ENCODE measurements around the gene CCDC83. TPM values are rescaled to one million over a fixed set of nuclear protein-coding genes. Genes with fewer than 3 reads are reported as not detected.

CCDC83 gene
- total and polyA plus RNA-seq, 2 experiments from 2014 or later = not detected

DNA sequence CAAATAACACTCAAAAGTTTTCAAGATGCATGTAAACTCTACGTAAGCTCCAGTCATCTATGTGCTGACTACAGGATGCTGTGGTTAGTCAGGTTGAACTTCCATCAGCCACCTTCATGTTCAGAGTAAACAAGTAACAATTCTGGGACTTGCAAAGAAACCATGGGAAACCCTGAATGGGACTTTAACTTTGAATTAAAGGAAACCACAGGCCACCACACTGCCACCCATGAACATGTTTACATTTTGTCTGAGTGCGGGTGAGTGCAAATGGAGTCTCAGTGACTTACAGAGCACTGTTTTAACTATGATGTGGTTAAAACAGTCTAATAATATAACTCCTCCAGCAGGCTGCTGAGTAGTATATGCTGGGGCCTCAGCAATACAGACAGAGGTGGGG, 31.4 kb upstream of the CCDC83 start (continued):
- TF ChIP-seq, protein P1, sequence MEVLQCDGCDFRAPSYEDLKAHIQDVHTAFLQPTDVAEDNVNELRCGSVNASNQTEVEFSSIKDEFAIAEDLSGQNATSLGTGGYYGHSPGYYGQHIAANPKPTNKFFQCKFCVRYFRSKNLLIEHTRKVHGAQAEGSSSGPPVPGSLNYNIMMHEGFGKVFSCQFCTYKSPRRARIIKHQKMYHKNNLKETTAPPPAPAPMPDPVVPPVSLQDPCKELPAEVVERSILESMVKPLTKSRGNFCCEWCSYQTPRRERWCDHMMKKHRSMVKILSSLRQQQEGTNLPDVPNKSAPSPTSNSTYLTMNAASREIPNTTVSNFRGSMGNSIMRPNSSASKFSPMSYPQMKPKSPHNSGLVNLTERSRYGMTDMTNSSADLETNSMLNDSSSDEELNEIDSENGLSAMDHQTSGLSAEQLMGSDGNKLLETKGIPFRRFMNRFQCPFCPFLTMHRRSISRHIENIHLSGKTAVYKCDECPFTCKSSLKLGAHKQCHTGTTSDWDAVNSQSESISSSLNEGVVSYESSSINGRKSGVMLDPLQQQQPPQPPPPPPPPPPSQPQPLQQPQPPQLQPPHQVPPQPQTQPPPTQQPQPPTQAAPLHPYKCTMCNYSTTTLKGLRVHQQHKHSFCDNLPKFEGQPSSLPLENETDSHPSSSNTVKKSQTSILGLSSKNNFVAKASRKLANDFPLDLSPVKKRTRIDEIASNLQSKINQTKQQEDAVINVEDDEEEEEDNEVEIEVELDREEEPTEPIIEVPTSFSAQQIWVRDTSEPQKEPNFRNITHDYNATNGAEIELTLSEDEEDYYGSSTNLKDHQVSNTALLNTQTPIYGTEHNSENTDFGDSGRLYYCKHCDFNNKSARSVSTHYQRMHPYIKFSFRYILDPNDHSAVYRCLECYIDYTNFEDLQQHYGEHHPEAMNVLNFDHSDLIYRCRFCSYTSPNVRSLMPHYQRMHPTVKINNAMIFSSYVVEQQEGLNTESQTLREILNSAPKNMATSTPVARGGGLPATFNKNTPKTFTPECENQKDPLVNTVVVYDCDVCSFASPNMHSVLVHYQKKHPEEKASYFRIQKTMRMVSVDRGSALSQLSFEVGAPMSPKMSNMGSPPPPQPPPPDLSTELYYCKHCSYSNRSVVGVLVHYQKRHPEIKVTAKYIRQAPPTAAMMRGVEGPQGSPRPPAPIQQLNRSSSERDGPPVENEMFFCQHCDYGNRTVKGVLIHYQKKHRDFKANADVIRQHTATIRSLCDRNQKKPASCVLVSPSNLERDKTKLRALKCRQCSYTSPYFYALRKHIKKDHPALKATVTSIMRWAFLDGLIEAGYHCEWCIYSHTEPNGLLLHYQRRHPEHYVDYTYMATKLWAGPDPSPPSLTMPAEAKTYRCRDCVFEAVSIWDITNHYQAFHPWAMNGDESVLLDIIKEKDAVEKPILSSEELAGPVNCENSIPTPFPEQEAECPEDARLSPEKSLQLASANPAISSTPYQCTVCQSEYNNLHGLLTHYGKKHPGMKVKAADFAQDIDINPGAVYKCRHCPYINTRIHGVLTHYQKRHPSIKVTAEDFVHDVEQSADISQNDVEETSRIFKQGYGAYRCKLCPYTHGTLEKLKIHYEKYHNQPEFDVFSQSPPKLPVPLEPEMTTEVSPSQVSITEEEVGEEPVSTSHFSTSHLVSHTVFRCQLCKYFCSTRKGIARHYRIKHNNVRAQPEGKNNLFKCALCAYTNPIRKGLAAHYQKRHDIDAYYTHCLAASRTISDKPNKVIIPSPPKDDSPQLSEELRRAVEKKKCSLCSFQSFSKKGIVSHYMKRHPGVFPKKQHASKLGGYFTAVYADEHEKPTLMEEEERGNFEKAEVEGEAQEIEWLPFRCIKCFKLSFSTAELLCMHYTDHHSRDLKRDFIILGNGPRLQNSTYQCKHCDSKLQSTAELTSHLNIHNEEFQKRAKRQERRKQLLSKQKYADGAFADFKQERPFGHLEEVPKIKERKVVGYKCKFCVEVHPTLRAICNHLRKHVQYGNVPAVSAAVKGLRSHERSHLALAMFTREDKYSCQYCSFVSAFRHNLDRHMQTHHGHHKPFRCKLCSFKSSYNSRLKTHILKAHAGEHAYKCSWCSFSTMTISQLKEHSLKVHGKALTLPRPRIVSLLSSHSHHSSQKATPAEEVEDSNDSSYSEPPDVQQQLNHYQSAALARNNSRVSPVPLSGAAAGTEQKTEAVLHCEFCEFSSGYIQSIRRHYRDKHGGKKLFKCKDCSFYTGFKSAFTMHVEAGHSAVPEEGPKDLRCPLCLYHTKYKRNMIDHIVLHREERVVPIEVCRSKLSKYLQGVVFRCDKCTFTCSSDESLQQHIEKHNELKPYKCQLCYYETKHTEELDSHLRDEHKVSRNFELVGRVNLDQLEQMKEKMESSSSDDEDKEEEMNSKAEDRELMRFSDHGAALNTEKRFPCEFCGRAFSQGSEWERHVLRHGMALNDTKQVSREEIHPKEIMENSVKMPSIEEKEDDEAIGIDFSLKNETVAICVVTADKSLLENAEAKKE (CRISPR knock-in tag; IDR thresholded peaks at IDR 0.05) = no peak
- TF ChIP-seq CREB1 (CRISPR knock-in tag; IDR thresholded peaks at IDR 0.05; ENCODE audit: low read depth) (no peak), STAT1 (IDR thresholded peaks at IDR 0.05; ENCODE audit: unreplicated experiment) (no peak), EZH2 (IDR thresholded peaks at IDR 0.05; ENCODE audit: low read depth, unreplicated experiment) (no peak)

DNA sequence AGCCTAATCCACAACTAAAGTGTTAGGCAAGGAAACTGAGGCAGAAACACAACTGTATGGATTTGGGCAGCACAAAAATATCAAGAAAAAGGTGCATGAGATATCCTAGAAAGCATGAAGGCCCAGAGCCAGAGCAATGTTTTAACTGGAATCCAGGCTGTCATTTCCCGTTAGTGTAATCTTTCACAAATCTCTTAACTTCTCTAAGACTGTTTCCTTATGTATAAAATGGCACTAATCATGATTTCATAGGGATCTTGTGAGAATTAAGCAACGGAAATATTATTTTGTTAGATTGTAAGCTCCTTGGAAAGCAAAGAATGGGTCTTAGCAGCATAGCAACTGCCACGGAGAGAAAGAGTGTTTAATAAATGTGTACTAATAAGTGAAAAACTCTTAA, 29.6 kb upstream of the CCDC83 start:
- Histone ChIP-seq H2AFZ (no peak overlapping the region), H3K4me3 (no peak overlapping the region), H3K79me2 (replicated peaks; ENCODE audit: insufficient read depth) (no peaks in the 10 kb centered on the region), H3F3A (replicated peaks; ENCODE audit: low read depth) (no peaks in the 10 kb centered on the region), H3K27ac (ENCODE audit: low read depth) (no peak overlapping the region), H3K27me3 (ENCODE audit: insufficient read depth) (no peaks in the 10 kb centered on the region), H3K4me2 (no peak overlapping the region), H4K20me1 (replicated peaks; ENCODE audit: insufficient read depth) (no peaks in the 10 kb centered on the region), H3K36me3 (ENCODE audit: insufficient read depth) (no peaks in the 10 kb centered on the region), H3K9me2 (ENCODE audit: insufficient read depth) (0 out of 2 replicates have a peak, but pooled peaks cover 5% of the 10 kb centered on the region), H3K4me1 (ENCODE audit: insufficient read depth) (no peaks in the 10 kb centered on the region)
- no peak for DNase-seq (ENCODE audit: low spot score)
- no peaks in the 10 kb centered on the region for H3K27me3 Mint-ChIP-seq (ENCODE audit: insufficient read depth, low read depth, poor library complexity)
- no peaks in the 10 kb centered on the region for H3K36me3 Mint-ChIP-seq (ENCODE audit: low read depth)
- no peak for ATAC-seq
- H3K4me1 Mint-ChIP-seq = peaks cover 1% of the 10 kb centered on the region; the same call in 2 of the 3 replicates
- H3K27ac Mint-ChIP-seq = no peak overlapping the region
- H3K4me3 Mint-ChIP-seq = no peak overlapping the region
- H3K9me3 Mint-ChIP-seq = no peaks in the 10 kb centered on the region
- TF ChIP-seq, protein P2, sequence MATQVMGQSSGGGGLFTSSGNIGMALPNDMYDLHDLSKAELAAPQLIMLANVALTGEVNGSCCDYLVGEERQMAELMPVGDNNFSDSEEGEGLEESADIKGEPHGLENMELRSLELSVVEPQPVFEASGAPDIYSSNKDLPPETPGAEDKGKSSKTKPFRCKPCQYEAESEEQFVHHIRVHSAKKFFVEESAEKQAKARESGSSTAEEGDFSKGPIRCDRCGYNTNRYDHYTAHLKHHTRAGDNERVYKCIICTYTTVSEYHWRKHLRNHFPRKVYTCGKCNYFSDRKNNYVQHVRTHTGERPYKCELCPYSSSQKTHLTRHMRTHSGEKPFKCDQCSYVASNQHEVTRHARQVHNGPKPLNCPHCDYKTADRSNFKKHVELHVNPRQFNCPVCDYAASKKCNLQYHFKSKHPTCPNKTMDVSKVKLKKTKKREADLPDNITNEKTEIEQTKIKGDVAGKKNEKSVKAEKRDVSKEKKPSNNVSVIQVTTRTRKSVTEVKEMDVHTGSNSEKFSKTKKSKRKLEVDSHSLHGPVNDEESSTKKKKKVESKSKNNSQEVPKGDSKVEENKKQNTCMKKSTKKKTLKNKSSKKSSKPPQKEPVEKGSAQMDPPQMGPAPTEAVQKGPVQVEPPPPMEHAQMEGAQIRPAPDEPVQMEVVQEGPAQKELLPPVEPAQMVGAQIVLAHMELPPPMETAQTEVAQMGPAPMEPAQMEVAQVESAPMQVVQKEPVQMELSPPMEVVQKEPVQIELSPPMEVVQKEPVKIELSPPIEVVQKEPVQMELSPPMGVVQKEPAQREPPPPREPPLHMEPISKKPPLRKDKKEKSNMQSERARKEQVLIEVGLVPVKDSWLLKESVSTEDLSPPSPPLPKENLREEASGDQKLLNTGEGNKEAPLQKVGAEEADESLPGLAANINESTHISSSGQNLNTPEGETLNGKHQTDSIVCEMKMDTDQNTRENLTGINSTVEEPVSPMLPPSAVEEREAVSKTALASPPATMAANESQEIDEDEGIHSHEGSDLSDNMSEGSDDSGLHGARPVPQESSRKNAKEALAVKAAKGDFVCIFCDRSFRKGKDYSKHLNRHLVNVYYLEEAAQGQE (IDR thresholded peaks at IDR 0.05; ENCODE audit: unreplicated experiment) = no peak
- TF ChIP-seq EZH2 (IDR thresholded peaks at IDR 0.05; ENCODE audit: low read depth, unreplicated experiment) (no peak), CREB1 (CRISPR knock-in tag; IDR thresholded peaks at IDR 0.05; ENCODE audit: low read depth) (no peak), EZH2phosphoT487 (IDR thresholded peaks at IDR 0.05; ENCODE audit: unreplicated experiment) (no peak), ZNF331 (CRISPR knock-in tag; IDR thresholded peaks at IDR 0.05; ENCODE audit: low read depth) (no peak), JUNB (IDR thresholded peaks at IDR 0.05; ENCODE audit: unreplicated experiment) (no peak), STAT1 (IDR thresholded peaks at IDR 0.05; ENCODE audit: unreplicated experiment) (no peak), POLR2AphosphoS5 (IDR thresholded peaks at IDR 0.05; ENCODE audit: low read depth) (no peak), ZNF114 (CRISPR knock-in tag; IDR thresholded peaks at IDR 0.05) (no peak), NANOG (IDR thresholded peaks at IDR 0.05; ENCODE audit: borderline replicate concordance) (no peak)
- TF ChIP-seq, protein P3, sequence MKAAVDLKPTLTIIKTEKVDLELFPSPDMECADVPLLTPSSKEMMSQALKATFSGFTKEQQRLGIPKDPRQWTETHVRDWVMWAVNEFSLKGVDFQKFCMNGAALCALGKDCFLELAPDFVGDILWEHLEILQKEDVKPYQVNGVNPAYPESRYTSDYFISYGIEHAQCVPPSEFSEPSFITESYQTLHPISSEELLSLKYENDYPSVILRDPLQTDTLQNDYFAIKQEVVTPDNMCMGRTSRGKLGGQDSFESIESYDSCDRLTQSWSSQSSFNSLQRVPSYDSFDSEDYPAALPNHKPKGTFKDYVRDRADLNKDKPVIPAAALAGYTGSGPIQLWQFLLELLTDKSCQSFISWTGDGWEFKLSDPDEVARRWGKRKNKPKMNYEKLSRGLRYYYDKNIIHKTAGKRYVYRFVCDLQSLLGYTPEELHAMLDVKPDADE (IDR thresholded peaks at IDR 0.05) = no peak
- TF ChIP-seq, protein P4, sequence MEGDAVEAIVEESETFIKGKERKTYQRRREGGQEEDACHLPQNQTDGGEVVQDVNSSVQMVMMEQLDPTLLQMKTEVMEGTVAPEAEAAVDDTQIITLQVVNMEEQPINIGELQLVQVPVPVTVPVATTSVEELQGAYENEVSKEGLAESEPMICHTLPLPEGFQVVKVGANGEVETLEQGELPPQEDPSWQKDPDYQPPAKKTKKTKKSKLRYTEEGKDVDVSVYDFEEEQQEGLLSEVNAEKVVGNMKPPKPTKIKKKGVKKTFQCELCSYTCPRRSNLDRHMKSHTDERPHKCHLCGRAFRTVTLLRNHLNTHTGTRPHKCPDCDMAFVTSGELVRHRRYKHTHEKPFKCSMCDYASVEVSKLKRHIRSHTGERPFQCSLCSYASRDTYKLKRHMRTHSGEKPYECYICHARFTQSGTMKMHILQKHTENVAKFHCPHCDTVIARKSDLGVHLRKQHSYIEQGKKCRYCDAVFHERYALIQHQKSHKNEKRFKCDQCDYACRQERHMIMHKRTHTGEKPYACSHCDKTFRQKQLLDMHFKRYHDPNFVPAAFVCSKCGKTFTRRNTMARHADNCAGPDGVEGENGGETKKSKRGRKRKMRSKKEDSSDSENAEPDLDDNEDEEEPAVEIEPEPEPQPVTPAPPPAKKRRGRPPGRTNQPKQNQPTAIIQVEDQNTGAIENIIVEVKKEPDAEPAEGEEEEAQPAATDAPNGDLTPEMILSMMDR (conservative IDR thresholded peaks at IDR 0.05; ENCODE audit: low read depth in 2 of 2) = no peak
